Amniotic stem cell (primary cell): ENCODE results near the gene NT5C1A.

Experiments
- DNase-seq: peaks from one replicate; lab custom pipeline; 2025; lab: John Stamatoyannopoulos, UW

NT5C1A gene

DNA sequence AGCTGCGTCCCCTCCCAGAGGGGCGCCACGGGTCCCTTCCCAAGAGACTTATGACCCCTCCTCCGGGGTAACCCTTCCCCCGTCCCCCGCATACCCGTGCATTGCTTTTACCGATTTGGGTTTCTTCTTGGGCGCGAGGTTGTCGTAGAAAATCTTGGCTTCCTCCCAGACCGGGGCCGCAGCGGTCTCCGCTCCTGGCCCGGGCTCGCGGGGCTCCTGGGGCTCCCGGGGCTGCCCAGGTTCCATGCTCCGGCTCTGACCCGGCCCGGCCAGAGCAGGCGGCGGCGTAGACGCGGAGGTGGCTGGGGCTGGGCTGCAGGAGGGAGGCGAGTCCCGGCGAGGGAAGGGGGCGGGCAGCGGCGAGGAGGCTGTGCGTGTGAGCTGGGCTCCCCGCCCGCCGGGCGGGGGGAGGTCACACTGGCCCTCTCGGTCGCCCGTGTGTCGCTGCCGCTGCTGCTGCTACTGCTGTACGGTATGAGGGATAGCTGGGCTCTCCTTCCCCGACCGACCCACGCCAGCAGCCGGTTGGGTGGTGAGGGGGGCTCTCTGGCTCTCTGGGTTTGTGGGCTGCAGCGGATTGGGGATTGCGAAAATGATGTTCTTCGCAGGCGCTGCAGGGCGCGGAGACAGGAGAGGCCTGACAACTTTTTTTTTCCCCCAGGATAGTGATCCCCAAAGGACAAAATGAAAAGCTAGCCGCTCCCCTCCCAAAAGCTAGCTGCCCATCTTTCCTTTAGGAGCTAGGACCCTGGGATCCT is at the start of gene NT5C1A:
NT5C1A (minus strand) TSS at position 315 of the 758 bp plus-strand sequence; CDS start at position 246, 69 bp downstream.
- DNase-seq, result no peak

DNA sequence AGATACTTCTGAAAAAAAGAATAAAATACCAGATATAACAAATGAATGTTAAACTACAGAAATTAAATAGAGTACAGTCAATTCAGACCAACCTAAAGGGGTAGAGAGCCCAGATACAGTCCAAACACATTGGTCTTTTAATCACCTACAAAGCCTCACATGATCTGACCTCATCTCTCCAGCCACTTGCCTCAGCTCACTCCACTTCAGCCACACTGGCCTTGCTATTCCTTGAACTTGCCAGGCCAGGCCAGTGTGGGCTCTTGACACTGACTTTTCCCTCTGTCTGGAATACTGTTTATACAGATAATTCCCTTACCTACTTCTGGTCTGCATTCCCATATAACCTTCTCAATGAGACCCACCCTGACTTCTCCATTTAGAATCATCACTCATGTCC is 49.8 kb upstream of the NT5C1A start:
- DNase-seq, result no peak

DNA sequence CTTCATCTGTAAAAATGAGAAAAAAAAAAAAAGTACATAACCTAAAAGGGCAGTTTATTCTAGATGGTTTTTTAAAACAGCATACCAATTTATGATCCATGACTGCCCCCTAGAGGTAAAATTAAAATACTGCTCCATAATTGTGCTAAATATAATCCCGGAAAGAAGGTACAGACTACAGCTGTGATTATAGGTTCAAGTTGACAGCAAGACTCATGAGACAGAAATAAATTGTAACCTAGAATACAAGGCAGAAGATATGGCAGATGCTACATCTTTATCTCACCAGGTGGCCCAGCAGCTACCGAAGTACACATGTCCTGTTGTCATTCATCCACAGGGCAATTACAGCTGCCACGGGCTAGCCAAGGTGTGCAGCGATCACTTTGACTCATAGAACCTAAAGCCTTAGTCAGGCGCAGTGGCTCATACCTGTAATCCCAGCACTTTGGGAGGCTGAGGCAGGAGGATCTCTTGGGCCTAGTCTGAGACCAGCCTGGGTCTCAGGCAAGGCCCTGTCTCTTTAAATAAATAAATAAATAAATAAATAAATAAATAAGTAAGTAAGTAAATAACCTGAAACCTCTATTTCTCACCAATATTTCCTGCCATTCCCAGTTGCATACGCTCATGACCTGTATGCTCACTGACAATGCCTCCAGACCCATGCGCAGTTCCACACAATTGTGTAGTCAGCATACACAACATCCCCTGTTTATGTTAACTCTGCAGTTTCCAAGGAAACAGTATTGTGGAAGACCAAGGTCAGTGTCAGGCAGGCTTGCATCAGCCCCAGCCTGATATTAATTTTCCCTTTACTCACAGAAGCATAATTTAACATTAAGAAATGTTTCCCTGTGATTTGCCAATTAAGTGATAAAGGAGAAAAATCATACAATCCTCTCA is 48.4 kb upstream of the NT5C1A start:
- peak; percentile 45 for DNase-seq

DNA sequence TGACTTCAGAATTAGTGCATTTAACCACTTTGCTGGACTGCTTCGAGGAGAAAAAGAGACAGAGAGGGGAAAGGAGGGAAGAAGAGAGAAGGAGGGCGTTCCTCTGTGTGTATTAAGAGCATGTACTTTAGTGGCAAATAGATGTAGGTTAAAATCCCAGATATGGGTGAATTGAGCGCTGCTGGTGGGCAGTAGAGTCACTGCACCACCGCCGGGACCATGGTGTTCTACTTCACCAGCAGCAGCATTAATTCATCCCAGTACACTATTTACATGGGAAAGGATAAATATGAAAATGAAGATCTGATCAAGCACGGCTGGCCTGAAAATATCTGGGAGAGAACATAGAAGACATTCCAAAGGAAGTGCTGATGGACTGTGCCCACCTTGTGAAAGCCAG is 45.9 kb upstream of the NT5C1A start:
- DNase-seq, result no peak

DNA sequence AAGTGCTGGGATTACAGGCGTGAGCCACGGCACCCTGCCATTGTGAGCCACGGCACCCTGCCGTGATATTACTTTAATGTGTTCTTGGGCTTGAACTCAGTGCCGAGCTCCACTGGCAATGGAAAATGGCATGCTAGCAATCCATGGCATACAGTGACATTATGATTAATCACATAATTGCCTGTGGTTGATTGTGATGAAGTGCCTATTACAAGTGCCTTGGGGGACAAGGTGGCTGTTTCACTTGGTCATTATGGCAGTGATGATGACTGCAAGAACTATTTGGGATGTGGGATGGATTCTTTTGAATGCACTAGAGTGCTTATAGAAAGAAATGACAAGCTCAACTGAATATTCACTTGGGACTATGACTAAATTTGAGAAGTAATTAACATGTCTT is 41.6 kb upstream of the NT5C1A start:
- no peak for DNase-seq

DNA sequence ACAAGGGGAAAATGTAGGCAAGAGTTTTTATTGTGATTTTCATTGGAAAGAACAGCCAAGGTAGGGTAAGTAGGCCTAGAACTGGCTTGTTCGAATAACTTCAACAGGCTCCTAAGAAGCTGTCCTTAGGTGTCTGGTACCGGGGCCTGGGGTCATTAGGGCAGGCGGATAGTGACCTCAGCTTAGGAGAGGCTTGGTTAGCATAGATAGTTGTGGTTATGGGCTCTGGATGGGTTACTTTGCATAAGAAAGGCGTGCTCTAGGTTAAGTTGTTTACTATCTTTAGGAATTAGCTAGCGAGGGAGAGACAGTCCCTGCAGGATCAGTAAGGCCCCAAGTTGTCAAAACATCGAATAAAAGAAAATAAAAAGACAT is 40.0 kb upstream of the NT5C1A start:
- no peak for DNase-seq

DNA sequence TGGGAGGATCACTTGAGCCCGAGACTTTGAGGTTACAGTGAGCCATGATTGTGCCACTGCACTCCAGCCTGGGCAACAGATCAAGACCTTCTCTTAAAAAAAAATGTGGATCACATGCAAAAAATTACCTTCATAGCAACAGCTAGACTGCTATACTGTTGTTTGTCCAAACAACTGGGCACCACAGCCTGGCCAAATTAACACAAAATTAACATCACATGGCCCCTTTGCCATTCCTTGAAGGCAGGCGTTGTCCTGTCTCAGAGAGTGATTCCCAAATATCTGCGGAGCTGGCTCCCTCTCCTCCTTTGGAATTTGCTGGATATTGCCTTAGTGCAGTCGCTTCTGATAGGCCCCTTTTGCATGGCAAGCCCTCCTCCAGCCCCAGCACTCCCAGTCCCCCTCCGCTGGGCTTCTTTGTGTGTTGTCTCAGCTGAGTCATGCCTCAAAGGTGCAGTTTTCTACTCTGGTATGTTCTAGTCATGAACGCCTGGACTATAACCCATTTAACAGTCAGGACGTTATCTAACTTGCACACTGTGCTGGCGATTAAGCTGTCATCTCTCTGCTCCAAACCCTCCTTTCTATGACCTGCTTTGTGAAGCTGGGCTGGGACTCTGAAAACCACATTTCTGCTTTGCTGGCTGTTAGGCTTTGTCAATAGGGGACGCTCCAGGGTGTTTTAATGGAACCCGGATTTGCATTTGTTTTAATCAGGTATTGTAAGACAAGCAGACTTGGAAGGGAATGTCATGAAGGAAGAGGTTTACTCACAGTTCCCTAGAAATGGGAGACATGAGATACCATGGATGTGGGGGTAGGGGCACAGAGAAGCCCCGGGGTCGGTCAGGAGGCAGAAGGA is 39.4 kb upstream of the NT5C1A start:
- DNase-seq, result no peak

DNA sequence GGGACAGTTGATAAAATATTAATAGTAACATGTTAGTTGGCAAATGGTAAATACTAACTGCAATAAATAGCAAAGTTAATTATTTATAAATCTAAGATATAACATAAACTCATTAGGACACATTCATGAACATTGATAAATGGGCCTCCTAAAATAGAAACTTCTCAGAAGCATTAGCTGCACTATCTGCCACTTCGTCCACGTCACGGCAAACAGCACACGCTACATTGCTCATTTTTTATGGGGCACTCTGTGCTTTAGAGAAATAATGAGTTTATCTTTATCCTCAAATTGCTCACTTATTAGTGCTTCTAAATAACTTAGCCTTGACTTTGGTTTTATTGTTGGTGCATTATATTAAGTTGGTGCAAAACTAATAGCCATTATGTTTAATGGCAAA is 35.6 kb upstream of the NT5C1A start:
- DNase-seq, result no peak

DNA sequence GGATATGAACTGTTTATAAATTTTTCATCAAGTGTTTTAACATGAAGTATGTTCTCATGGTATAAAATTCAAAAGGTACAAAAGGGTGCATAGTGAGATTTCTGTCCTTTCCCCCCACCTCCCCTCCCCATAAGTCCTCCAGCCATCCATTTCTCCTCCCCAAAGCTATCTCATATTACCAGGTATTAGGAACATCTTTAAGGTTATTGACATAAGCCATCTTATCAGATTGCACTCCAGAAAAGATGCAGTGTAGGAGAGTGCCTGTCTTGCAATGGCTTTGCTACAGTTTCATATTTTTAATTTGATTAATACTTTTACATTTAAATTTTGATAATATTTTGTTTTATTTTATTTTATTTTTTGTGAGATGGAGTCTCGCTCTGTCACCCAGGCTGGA is 32.9 kb upstream of the NT5C1A start:
- DNase-seq, result no peak

DNA sequence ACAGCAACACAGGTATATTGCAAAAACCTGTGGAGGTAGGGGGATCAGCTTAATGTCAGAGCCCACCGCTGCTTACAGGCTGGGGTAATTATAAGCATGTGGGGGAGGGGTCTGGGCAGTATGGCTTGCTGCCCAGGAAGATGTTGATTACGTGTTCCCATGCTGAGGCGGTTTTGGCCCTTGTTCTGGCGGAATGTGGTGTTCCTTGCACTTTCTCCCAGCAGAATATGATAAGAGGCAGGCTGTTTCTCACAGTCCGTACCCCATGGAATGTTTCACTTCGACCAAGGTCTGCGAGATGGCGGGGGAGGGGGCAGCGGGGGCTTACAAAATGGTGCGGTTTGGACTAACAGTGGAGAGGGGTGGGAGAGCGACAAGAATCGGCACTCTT is 29.1 kb upstream of the NT5C1A start:
- no peak for DNase-seq

DNA sequence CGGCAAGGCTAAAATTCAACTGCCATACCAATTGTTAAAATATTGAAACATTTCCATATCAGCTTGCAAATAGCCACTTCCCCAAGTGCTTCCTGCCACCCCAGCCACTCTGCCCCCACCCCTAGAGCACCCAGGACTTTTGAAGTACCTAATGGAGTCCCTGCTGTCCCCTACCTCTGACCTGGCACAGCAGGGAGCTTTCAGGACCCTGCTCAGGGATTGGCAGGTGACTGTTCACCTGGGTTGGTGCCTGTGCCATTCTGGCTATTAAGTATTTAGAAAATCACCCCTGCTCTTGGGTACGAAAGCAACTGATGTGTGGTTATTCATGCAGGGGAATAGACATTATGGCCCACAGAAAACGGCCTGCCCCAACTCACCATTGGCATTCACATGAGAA is 28.4 kb upstream of the NT5C1A start:
- DNase-seq, result no peak

DNA sequence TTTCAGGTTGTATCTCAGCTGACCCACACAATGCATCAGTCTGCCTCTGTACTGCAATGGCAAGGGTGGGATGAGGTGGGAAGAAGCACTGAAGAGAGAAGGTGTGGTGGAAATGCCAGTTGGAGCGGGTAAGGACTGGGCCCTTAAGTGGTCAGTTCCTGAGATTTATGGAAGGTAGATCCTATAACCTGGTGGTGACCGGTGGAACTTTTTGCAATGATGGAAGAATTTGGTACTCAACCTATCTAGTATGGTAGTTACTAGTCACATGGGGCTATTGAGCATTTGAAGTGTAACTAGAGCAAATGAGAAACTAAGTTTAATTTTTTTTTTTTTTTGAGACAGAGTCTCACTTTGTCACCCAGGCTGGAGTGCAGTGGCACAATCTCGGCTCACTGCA is 27.5 kb upstream of the NT5C1A start:
- no peak for DNase-seq

DNA sequence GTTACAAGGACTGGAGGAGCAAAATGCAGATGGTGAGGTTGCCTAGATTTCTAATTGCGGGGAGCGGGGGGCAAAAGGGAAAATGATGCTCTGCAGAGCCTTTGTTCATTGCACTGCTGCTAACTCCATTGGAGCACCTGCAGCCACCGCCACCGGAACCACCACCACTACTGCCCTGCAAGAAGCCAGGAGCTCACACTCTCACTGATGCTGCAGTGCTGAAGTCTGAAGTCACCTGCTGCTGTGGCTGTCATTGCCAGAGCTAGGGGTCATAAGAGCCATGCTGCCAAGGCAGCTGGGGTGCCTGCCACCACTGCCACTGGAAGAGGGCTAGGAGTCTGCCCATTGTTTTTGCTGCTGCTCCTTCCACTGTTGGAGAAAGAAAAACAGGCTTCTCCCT is 26.7 kb upstream of the NT5C1A start:
- no peak for DNase-seq

DNA sequence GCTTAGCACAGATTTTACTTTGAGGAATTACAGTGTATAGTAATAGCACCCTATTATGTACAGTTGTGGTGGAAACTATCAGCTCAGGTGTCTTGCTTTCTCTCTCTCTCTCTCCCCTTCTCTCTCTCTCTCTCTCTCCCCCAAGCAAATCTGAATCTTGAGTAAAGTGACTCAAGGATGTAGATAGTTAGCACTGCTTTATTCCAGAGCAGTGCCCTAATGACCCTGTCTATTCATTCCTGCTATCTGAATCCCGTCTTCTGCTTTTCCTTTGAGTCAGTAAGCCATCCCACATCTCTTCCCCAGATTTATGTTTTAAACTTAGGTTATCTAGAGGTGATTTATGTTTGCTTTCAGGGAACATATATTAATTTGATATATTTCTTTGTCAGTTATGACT is 24.5 kb upstream of the NT5C1A start:
- DNase-seq, result no peak

DNA sequence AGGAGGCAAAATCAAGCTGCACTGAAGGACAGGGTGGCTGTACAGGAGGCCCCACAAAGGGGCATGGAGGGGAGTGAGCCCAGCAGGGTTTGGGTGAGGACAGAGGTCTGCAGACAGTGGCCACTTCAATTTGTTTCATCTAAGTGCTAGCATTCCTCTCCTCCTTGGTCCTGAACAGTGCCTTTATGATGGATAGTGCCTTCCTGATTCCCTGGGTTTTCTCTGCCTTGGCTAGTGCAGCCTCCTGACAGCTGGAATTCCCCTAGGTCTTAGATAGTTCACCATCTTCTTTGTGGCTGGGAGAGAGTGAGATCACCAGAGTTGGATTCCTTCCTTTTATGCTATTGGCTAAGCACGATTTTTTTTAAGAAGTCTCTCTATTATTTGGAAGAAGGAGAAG is 23.1 kb upstream of the NT5C1A start:
- no peak for DNase-seq

DNA sequence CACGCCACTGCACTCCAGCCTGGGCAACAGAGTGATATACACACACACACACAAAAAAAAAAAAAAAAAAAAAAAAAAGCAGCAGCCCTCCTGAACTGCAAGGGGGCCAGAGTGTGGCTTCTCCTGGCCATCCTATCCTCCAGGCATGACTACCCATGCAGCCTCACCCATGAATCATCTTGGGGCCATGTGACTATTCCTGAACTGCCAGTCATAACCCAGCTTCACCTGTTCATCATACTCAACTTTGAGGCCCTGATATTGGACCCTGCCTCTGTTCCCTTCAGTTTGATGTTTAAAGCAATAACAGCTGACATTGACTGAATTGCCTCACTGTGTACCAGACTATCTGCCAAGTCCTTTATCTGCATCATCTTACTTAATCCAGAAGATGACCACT is 22.1 kb upstream of the NT5C1A start:
- DNase-seq, result no peak

DNA sequence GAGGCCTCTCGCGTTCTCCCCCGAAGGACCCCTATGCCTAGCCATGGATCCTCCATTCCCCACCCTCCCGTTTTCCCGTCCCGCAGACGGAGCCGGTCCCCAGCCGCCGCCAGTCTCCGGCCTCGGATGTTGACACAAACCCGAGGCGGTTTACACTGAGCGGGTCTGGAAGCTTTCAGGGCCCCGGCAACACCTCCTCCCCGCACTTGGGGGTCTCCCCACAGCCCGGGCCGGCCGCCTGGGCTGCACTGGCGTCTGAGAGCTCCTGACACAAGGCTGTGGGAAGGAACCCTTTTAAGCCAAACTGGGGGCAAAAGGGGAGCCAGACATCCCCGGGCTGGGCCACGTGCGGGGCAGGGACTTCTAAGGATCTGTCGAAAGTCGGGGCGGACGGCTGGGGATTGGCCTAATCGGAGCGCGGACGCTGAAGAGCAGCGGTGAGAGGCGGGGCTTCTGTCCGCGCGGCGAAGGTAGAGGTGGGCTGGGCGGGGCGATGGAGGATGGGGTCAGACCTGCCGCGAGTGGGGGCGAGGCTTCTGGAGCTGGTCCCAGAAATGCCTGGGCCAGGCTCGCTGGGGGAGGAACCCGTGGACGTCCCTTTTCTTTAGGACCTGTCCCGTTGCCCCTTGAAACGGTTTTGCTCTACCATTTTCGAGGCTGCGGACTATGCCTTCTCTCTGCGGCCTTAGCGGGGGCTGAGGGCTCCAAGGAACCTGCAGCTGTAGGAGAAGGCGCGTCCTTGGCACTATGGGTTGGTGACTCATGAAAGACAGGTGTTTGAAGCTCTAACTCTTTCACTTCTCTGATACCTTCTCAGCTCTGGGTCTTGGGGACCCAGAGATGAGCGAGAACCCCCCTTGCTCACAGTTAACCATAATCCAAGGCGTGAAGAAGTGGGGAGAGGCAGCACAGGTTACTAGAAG is 20.5 kb upstream of the NT5C1A start:
- DNase-seq, result no peak

DNA sequence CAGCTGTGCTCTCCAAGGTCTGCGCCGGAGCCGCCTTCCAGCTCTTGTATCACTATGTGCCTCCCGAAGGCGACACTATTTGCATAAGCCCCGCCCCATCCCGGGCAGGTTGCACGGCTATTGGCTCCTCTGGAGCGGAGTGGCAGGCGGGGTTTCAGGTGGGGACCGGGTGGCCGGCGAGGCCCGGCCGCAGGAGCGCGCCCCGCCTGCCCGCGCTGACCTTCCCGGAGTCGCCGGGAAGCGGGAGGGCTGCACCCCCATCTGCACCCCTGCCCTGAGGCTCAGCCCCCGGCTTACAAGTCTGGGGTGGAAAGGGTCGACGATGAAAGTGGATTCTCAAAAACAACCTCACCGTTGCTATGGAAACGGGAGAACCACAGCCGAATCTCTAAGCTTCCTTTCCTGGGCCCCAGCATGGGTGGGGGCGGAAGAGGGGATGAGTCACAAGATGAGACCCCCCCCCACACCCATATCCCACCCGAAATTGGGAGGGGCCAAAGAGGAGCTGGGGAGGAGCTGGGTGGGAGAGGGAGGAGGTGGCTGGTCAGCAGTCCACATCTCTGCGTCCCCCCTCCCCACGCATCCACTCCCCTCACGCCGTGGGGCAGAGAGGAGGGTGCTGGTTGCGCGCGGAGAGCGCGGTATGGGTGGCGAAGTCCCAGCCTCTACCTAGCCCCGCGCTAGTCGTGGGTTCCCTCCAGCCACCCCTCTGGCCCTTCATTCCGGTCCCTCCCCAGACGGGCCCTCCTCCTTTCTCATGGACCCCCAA is 19.7 kb upstream of the NT5C1A start, which contains the start of gene HPCAL4:
HPCAL4 (minus strand) TSS at position 51 of the 769 bp plus-strand sequence. CDS start 6,830 bp downstream, outside the sequence.
- no peak for DNase-seq

DNA sequence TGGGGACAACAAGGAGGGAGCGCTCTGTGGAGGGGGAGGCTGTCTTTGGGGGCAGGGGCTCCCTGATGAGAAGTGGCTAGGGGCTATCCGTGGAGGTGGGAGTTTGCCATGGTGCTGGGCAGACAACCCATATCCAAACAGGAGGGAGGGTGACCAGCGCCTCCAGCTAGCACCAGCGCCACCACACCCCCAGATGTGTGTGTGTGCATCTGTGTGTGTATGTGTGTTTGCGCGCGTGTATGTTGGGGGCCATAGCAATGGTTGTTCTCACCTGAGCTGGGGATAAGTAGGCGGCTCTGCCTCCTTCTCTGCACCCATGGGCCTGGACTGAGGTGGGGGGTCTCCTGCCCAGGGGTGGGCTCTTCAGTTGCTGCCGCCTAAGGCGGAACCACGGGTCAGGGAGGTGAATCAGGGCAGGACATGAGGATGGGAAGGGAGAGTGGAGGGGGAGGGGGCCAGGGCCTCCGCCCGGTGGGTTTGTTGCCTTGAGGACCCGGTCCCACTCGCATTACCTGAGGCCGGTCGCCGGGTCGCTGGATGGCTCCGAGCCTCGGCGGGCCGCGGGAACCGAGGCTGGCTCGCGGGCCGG is 19.0 kb upstream of the NT5C1A start:
- DNase-seq, result no peak

DNA sequence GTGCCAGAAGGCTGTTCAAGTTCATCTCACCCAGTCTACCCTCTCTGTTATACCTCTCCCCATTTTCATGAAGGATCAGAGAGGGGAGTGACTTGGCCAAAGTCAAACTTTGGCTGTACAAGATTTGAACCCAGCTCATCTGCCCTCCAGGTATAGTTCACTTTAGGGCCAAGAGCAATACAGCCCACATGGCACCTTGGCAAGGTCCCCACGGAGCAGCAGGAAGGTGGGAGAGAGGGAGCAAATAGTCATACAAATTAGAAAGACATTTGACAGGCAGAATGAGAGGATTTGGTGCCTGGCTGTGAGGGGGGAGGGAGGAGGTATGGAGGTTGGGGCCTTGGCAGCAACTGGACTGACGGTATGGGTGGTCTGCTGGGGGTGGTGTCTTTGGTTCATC is 18.3 kb upstream of the NT5C1A start:
- DNase-seq, result no peak
